GM12878 (cell line): ENCODE results near the gene CYP1B1. TPM values are rescaled to one million over a fixed set of nuclear protein-coding genes. Genes with fewer than 3 reads are reported as not detected.

Source experiments
- CREB1 ChIP-seq: IDR thresholded peaks from 2 replicates; pipeline ENCODE4 v1.6.1; 2012; ENCODE audit warnings: low read depth, mild to moderate bottlenecking, inconsistent platforms
- DPF2 ChIP-seq: fragments of 450-650 bp; IDR thresholded peaks from 2 replicates; pipeline ENCODE4 v1.6.1; 2017; ENCODE audit warnings: mild to moderate bottlenecking
- EGR1 ChIP-seq, 2 experiments: IDR thresholded peaks; 1 replicate in 1 of 2; 2 replicates in 1 of 2; pipeline ENCODE4 v1.6.1; 2011 to 2012; ENCODE audit warnings: low read depth in 2 of 2, low read length in 2 of 2, borderline replicate concordance in 1 of 2, mild to moderate bottlenecking in 1 of 2, moderate library complexity in 1 of 2
- ETV6 ChIP-seq, 2 experiments: fragments of 450-650 bp in 1 of 2; IDR thresholded peaks in 1 of 2; conservative IDR thresholded peaks in 1 of 2; 2 replicates each; pipeline ENCODE4 v1.6.1; 2014; ENCODE audit warnings: antibody characterized with exemption in 1 of 2, borderline replicate concordance in 1 of 2, low read depth in 1 of 2, mild to moderate bottlenecking in 1 of 2, moderate library complexity in 1 of 2
- GABPA ChIP-seq: IDR thresholded peaks from 2 replicates; pipeline ENCODE4 v1.6.1; 2014; ENCODE audit warnings: antibody characterized with exemption, low read depth, mild to moderate bottlenecking, inconsistent platforms
- HCFC1 ChIP-seq: fragments of 150-350 bp; IDR thresholded peaks from 2 replicates; pipeline ENCODE4 v1.6.1; 2014; ENCODE audit warnings: low read length
- HDAC6 ChIP-seq: fragments of 200-600 bp; sonication (generic); IDR thresholded peaks from one replicate; pipeline ENCODE4 v1.8.0; 2017; ENCODE audit warnings: antibody characterized with exemption; ENCODE audit not compliant: unreplicated experiment
- KAT2A ChIP-seq: conservative IDR thresholded peaks from 2 replicates; pipeline ENCODE4 v1.6.1; 2011; ENCODE audit warnings: low read depth, low read length; ENCODE audit not compliant: control insufficient read depth
- KLF5 ChIP-seq: fragments of 450-650 bp; IDR thresholded peaks from 2 replicates; pipeline ENCODE4 v1.6.1; 2014; ENCODE audit warnings: mild to moderate bottlenecking; ENCODE audit not compliant: partially characterized antibody
- MTA2 ChIP-seq: fragments of 450-650 bp; IDR thresholded peaks from 2 replicates; pipeline ENCODE4 v1.6.1; 2016; ENCODE audit warnings: low read depth, mild to moderate bottlenecking, moderate library complexity
- MXI1 ChIP-seq: fragments of 150-350 bp; IDR thresholded peaks from 2 replicates; pipeline ENCODE4 v1.6.1; 2011; ENCODE audit warnings: low read depth, mild to moderate bottlenecking, inconsistent platforms, low read length, improper control_type of control experiment
- MYC ChIP-seq: IDR thresholded peaks from 2 replicates; pipeline ENCODE4 v1.6.1; 2011; ENCODE audit warnings: mild to moderate bottlenecking, low read length, moderate library complexity, inconsistent platforms; ENCODE audit not compliant: insufficient read depth, insufficient replicate concordance, insufficient read length, severe bottlenecking
- NFIC ChIP-seq: IDR thresholded peaks from 2 replicates; pipeline ENCODE4 v1.6.1; 2012; ENCODE audit warnings: low read depth, mild to moderate bottlenecking, inconsistent platforms, low read length, moderate library complexity
- SP1 ChIP-seq: IDR thresholded peaks from one replicate; pipeline ENCODE4 v1.6.1; 2011; ENCODE audit warnings: low read depth, low read length
- YBX1 ChIP-seq: fragments of 450-650 bp; IDR thresholded peaks from 2 replicates; pipeline ENCODE4 v1.6.1; 2016; ENCODE audit warnings: antibody characterized with exemption
- ZNF217 ChIP-seq: fragments of 450-650 bp; IDR thresholded peaks from 2 replicates; pipeline ENCODE4 v1.6.1; 2017; ENCODE audit warnings: antibody characterized with exemption, mild to moderate bottlenecking
- polyA plus RNA-seq, 11 experiments: library from polyadenylated mRNA; depleted of rRNA in 4 of 11; unstranded in 6 of 11; stranded (reverse) in 5 of 11; fragments of >200 nt; fragmentation: Nextera tagmentation in 4 of 11; fragmentation: Illumina TruSeq in 1 of 11; extraction: Ambion mirVana in 4 of 11; extraction: Trizol in 1 of 11; gene quantifications; 1 replicate in 1 of 11; 2 replicates in 10 of 11; pipeline versions ENCODE4 v1.2.1 to v1.2.3, GENCODE V29; 2011 to 2016; ENCODE audit warnings: inconsistent platforms in 2 of 11, missing spikeins in 2 of 11, low read depth in 1 of 11
- total RNA-seq, 4 experiments: library from RNA; depleted of rRNA in 3 of 4; stranded (reverse); fragments of >200 nt in 3 of 4; fragmentation: Illumina TruSeq in 1 of 4; extraction: Trizol in 1 of 4; gene quantifications; 2 replicates each; pipeline versions ENCODE4 v1.2.1 to v1.2.3, GENCODE V29; 2013 to 2021
- TF ChIP-seq, protein P1 (sequence below): fragments of 150-350 bp; IDR thresholded peaks from 2 replicates; pipeline ENCODE4 v1.6.1; 2016; ENCODE audit warnings: low read depth, low read length
- TF ChIP-seq, protein P2 (sequence below): IDR thresholded peaks from 2 replicates; pipeline ENCODE4 v1.6.1; 2011; ENCODE audit warnings: mild to moderate bottlenecking, low read depth, low read length, moderate library complexity; ENCODE audit not compliant: insufficient replicate concordance
- TF ChIP-seq, protein P3 (sequence below): IDR thresholded peaks from 2 replicates; pipeline ENCODE4 v1.6.1; 2011; ENCODE audit warnings: low read depth, low read length, improper control_type of control experiment, borderline replicate concordance
- TF ChIP-seq, protein P4 (sequence below): IDR thresholded peaks from 2 replicates; pipeline ENCODE4 v1.6.1; 2011; ENCODE audit warnings: borderline replicate concordance, low read depth, mild to moderate bottlenecking, moderate library complexity, mixed read lengths, low read length; ENCODE audit not compliant: insufficient read depth; ENCODE audit errors: extremely low read length
- TF ChIP-seq, protein P5 (sequence below): fragments of 450-650 bp; IDR thresholded peaks from 2 replicates; pipeline ENCODE4 v1.6.1; 2016; ENCODE audit warnings: mild to moderate bottlenecking

Gene CYP1B1
- total and polyA plus RNA-seq, 10 of the 15 experiments (the other 5 are each of a cell fraction or from before 2014, with no cell fraction given): 0.35 to 29.7 (median 3.4) TPM

DNA sequence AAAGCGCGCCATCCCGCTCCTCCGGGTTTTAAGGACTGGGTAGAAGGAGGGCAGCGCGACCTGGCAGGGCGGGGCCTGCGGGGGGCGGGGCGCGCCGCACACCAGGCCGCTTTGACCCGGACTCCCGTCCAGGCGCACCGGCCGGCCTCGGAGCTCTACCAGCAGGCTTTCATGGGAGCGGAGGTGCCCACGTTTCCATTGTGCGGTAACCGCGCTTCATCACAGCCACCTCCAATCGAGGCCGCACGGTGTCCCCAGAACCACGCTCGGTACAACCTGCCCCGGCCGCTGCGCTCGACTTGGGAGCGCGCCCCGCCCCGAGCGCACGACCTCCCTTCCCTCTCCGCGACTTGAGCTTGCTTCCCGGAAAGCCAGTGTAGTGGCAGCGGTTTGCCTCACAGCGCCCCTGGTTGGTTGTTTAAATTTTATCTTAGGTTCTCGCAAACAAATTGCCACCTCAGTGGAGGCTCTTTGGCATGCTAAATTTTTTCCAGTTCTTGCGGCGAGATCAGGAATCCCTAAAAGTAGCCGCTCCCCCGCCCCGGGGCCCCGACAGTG, 280 bp upstream of the CYP1B1 start (continued):
- TF ChIP-seq CREB1 (no peak), ETV6 (conservative IDR thresholded peaks at IDR 0.05 in 1 of 2, IDR thresholded peaks at IDR 0.05 in 1 of 2; ENCODE audit: borderline replicate concordance in 1 of 2, low read depth in 1 of 2) (0 out of 4 replicates have a peak, but pooled peaks of 1 of the 2 experiments have one; percentile 4), ZNF217 (no peak), DPF2 (no peak), EGR1 (IDR thresholded peaks at IDR 0.05; ENCODE audit: borderline replicate concordance in 1 of 2, low read depth in 2 of 2, low read length in 2 of 2) (peak in 1 of 2 experiments; percentile 4; a peak in 1 of 3 replicates), MXI1 (no peak), MYC (no peak), SP1 (no peak), KLF5 (no peak), KAT2A (no peak), YBX1 (no peak), GABPA (no peak), MTA2 (no peak), HCFC1 (no peak), NFIC (no peak), HDAC6 (no peak)
- TF ChIP-seq, protein P1, sequence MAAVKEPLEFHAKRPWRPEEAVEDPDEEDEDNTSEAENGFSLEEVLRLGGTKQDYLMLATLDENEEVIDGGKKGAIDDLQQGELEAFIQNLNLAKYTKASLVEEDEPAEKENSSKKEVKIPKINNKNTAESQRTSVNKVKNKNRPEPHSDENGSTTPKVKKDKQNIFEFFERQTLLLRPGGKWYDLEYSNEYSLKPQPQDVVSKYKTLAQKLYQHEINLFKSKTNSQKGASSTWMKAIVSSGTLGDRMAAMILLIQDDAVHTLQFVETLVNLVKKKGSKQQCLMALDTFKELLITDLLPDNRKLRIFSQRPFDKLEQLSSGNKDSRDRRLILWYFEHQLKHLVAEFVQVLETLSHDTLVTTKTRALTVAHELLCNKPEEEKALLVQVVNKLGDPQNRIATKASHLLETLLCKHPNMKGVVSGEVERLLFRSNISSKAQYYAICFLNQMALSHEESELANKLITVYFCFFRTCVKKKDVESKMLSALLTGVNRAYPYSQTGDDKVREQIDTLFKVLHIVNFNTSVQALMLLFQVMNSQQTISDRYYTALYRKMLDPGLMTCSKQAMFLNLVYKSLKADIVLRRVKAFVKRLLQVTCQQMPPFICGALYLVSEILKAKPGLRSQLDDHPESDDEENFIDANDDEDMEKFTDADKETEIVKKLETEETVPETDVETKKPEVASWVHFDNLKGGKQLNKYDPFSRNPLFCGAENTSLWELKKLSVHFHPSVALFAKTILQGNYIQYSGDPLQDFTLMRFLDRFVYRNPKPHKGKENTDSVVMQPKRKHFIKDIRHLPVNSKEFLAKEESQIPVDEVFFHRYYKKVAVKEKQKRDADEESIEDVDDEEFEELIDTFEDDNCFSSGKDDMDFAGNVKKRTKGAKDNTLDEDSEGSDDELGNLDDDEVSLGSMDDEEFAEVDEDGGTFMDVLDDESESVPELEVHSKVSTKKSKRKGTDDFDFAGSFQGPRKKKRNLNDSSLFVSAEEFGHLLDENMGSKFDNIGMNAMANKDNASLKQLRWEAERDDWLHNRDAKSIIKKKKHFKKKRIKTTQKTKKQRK: no peak
- TF ChIP-seq, protein P2, sequence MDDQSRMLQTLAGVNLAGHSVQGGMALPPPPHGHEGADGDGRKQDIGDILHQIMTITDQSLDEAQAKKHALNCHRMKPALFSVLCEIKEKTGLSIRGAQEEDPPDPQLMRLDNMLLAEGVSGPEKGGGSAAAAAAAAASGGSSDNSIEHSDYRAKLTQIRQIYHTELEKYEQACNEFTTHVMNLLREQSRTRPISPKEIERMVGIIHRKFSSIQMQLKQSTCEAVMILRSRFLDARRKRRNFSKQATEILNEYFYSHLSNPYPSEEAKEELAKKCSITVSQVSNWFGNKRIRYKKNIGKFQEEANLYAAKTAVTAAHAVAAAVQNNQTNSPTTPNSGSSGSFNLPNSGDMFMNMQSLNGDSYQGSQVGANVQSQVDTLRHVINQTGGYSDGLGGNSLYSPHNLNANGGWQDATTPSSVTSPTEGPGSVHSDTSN: no peak
- TF ChIP-seq, protein P3, sequence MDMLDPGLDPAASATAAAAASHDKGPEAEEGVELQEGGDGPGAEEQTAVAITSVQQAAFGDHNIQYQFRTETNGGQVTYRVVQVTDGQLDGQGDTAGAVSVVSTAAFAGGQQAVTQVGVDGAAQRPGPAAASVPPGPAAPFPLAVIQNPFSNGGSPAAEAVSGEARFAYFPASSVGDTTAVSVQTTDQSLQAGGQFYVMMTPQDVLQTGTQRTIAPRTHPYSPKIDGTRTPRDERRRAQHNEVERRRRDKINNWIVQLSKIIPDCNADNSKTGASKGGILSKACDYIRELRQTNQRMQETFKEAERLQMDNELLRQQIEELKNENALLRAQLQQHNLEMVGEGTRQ: no peak
- TF ChIP-seq, protein P4, sequence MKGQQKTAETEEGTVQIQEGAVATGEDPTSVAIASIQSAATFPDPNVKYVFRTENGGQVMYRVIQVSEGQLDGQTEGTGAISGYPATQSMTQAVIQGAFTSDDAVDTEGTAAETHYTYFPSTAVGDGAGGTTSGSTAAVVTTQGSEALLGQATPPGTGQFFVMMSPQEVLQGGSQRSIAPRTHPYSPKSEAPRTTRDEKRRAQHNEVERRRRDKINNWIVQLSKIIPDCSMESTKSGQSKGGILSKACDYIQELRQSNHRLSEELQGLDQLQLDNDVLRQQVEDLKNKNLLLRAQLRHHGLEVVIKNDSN: no peak
- TF ChIP-seq, protein P5, sequence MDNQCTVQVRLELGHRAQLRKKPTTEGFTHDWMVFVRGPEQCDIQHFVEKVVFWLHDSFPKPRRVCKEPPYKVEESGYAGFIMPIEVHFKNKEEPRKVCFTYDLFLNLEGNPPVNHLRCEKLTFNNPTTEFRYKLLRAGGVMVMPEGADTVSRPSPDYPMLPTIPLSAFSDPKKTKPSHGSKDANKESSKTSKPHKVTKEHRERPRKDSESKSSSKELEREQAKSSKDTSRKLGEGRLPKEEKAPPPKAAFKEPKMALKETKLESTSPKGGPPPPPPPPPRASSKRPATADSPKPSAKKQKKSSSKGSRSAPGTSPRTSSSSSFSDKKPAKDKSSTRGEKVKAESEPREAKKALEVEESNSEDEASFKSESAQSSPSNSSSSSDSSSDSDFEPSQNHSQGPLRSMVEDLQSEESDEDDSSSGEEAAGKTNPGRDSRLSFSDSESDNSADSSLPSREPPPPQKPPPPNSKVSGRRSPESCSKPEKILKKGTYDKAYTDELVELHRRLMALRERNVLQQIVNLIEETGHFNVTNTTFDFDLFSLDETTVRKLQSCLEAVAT: no peak
